ENCODE results near the gene TNF. TPM values are rescaled to one million over a fixed set of nuclear protein-coding genes. Genes with fewer than 3 reads are reported as not detected.

The TNF gene
- total RNA-seq, 1 experiment from 2014 or later: not detected

DNA sequence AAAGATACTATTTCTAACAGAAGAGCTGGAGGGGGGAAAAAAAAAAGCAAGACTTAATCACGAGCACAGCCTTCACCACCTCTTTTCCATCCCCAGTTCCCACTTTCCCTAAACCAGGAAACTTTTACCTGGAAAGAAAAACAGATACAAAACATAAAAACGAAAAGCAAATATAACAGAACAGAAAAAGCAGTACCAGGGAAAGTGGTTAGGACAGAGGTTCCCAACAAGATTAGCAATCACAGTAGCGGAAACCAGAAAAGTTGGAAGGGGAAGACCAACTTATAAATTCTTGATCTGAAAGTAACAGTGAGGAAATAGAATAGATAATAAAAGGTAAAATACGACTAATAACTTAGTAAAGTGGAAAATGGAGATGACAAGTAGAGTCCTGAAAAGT, 34.7 kb upstream of the TNF start:
- H3K18ac ChIP-seq (ENCODE audit: insufficient read length, low read depth, low read length): no peak overlapping the region
- H3K79me1 ChIP-seq (ENCODE audit: insufficient read depth, low read depth, low read length, poor library complexity, severe bottlenecking): peaks cover 10% of the 10 kb centered on the region
- H3K79me2 ChIP-seq (ENCODE audit: insufficient read depth, low read length): peaks cover 31% of the 10 kb centered on the region
- H2AK5ac ChIP-seq (ENCODE audit: insufficient read length, low read length): no peak overlapping the region
- no peak for TF ChIP-seq CTCF (conservative IDR thresholded peaks at IDR 0.05)
- H3K9me3 Mint-ChIP-seq: no peaks in the 10 kb centered on the region; a peak in 1 of 5 replicates
- peaks cover 36 to 40% of the 10 kb centered on the region in 2 experiments for H3K4me1 Mint-ChIP-seq
- H4K8ac ChIP-seq (replicated peaks; ENCODE audit: insufficient read length, low read depth, low read length): no peak overlapping the region
- no peak overlapping the region for H2BK20ac ChIP-seq (ENCODE audit: low read depth, low read length, poor library complexity, severe bottlenecking)
- no peaks in the 10 kb centered on the region for H3K27me3 ChIP-seq (ENCODE audit: insufficient read depth, low read length)
- DNase-seq: no peak
- H3K9ac ChIP-seq (ENCODE audit: extremely low read depth, insufficient read length, low read length): peak overlapping the region; percentile 100
- no peaks in the 10 kb centered on the region for H3K9me3 ChIP-seq (ENCODE audit: control insufficient read depth, low read depth, low read length)
- H2BK15ac ChIP-seq (ENCODE audit: low read depth, low read length): no peak overlapping the region
- H3K4ac ChIP-seq (ENCODE audit: low read depth, low read length): no peak overlapping the region
- peak overlapping the region; percentile 98 to 99 for H3K4me3 Mint-ChIP-seq
- peak overlapping the region; percentile 82 to 96 (median 92) for H3K27ac Mint-ChIP-seq
- no peaks in the 10 kb centered on the region for H4K20me1 ChIP-seq (ENCODE audit: control insufficient read depth, insufficient read depth, insufficient read length)
- H2BK12ac ChIP-seq (ENCODE audit: insufficient read length, low read depth, low read length): no peak overlapping the region
- H3K23me2 ChIP-seq (ENCODE audit: insufficient read length, low read depth, low read length, poor library complexity, severe bottlenecking): peaks cover 5% of the 10 kb centered on the region
- peaks cover 2% of the 10 kb centered on the region; the same call in 1 of the 2 replicates for H3K4me1 ChIP-seq (ENCODE audit: insufficient read depth, low read length)
- H3K56ac ChIP-seq (ENCODE audit: insufficient read length, low read depth, low read length): peak overlapping the region; percentile 80
- peak overlapping the region; percentile 9 for H4K91ac ChIP-seq (ENCODE audit: insufficient read length, low read depth, low read length)
- H4K5ac ChIP-seq (ENCODE audit: insufficient read length, low read depth, low read length): peak overlapping the region; percentile 99
- H2BK120ac ChIP-seq (ENCODE audit: low read depth, low read length, poor library complexity, severe bottlenecking): no peak overlapping the region
- peaks cover 51 to 59% (median 58%) of the 10 kb centered on the region in 3 experiments for H3K36me3 Mint-ChIP-seq (ENCODE audit: insufficient read depth in 1 of 3, low read depth in 3 of 3)
- no peak overlapping the region for H2AFZ ChIP-seq (ENCODE audit: low read length)
- peak overlapping the region; percentile 100 for H2BK5ac ChIP-seq (ENCODE audit: insufficient read length, low read length)
- no CpG with 5 or more reads among the region's 4 CpGs for WGBS (ENCODE audit: extremely low coverage, insufficient read length, low lambda C conversion rate)
- H3K27me3 Mint-ChIP-seq (ENCODE audit: low read depth): no peaks in the 10 kb centered on the region
- H3K23ac ChIP-seq (ENCODE audit: insufficient read length, low read depth, low read length): no peak overlapping the region
- H3K14ac ChIP-seq (ENCODE audit: insufficient read depth, low read length): peak overlapping the region; percentile 64; the same call in 1 of the 2 replicates
- H3K27ac ChIP-seq (ENCODE audit: insufficient read length, low read depth, low read length): peak overlapping the region; percentile 96
- H3K4me2 ChIP-seq (ENCODE audit: insufficient read depth, insufficient read length, low read length): peak overlapping the region; percentile 59
- no peak overlapping the region for H3T11ph ChIP-seq (ENCODE audit: low read length)
